CD4-positive, alpha-beta T cell treated with Interleukin-1 beta for 1 hour (primary cell): Measurements from ENCODE around the gene PLD1.

Source experiments
- DNase-seq, 2 donors: peaks; one replicate each; pipeline ENCODE4 v3.0.0-alpha.2; 2020 to 2022

The PLD1 gene

GRCh38 chr3:171838218-171838720, 28.0 kb upstream of the PLD1 start:
- no peak for DNase-seq

- no peak for DNase-seq
These were observed 27.4 kb upstream of the PLD1 start for GRCh38 chr3:171837698-171838097.

- no peak for DNase-seq
These were observed 26.6 kb upstream of the PLD1 start for GRCh38 chr3:171836855-171837254.

GRCh38 chr3:171835613-171836012, 25.3 kb upstream of the PLD1 start:
- no peak for DNase-seq

- no peak for DNase-seq
These were observed 24.8 kb upstream of the PLD1 start for GRCh38 chr3:171835116-171835515.

- no peak for DNase-seq
These were observed 24.1 kb upstream of the PLD1 start for GRCh38 chr3:171834461-171834801.

- DNase-seq, result peak in 1 of 2 donors; percentile 6
These were observed 23.6 kb upstream of the PLD1 start for GRCh38 chr3:171833789-171834460.

GRCh38 chr3:171832989-171833388, 22.7 kb upstream of the PLD1 start:
- DNase-seq, result no peak

GRCh38 chr3:171831936-171832335, 21.7 kb upstream of the PLD1 start:
- no peak for DNase-seq

GRCh38 chr3:171830518-171830875, 20.2 kb upstream of the PLD1 start:
- DNase-seq, result no peak

GRCh38 chr3:171829841-171830517, 19.7 kb upstream of the PLD1 start:
- peak in 1 of 2 donors; percentile 36 for DNase-seq

GRCh38 chr3:171828902-171829770, 18.9 kb upstream of the PLD1 start:
- no peak for DNase-seq

GRCh38 chr3:171827836-171828458, 17.7 kb upstream of the PLD1 start:
- no peak for DNase-seq

- no peak for DNase-seq
These were observed 17.1 kb upstream of the PLD1 start for GRCh38 chr3:171827385-171827784.

GRCh38 chr3:171825222-171825828, 15.0 kb upstream of the PLD1 start:
- no peak for DNase-seq

GRCh38 chr3:171824824-171825221, 14.5 kb upstream of the PLD1 start:
- no peak for DNase-seq

- no peak for DNase-seq
These were observed 13.8 kb upstream of the PLD1 start for GRCh38 chr3:171824116-171824515.

GRCh38 chr3:171822431-171823106, 12.3 kb upstream of the PLD1 start:
- DNase-seq, result no peak

GRCh38 chr3:171821778-171822358, 11.6 kb upstream of the PLD1 start:
- no peak for DNase-seq

- DNase-seq, result no peak
These were observed 10.8 kb upstream of the PLD1 start for GRCh38 chr3:171821044-171821443.

- DNase-seq, result no peak
These were observed 7.0 kb upstream of the PLD1 start for GRCh38 chr3:171817074-171817800.
